ENCODE measurements around the gene WNT10A. TPM values are rescaled to one million over a fixed set of nuclear protein-coding genes. Genes with fewer than 3 reads are reported as not detected.

Gene WNT10A
- total and polyA plus RNA-seq, 9 of the 15 experiments (the other 6 are each of a cell fraction or from before 2014, with no cell fraction given) = not detected

DNA sequence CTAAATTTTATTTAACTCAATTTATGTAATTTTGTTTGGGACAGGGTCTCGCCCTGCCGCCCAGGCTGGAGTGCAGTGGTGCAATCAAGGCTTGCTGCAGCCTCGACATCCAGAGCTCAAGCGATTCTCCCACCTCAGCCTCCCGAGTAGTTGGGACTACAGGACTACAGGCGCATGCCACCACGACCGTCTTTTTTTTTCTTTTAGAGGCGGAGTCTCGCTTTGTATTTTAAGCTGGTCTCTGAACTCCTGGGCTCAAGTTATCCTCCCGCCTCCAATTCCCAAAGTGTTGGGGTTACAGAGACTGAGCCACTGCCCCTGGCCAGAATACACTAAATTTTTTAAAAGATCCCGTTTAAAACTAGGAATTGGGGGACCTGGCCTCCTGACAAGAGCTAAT is 18.5 kb downstream of the WNT10A start:
- Histone ChIP-seq H3K4me1 (replicated peaks in 1 of 2; ENCODE audit: control insufficient read depth in 2 of 2, insufficient read depth in 2 of 2, low read length in 2 of 2) (peaks cover 0 to 22% of the 10 kb centered on the region in 2 experiments; a peak in 2 of 5 replicates), H3K27ac (ENCODE audit: extremely low read depth, low read depth, low read length) (no peak overlapping the region), H3K9ac (ENCODE audit: insufficient read depth in 1 of 2, low read depth in 2 of 2, low read length in 2 of 2) (no peak overlapping the region), H3K9me1 (ENCODE audit: control insufficient read depth, insufficient read depth, low read length) (no peaks in the 10 kb centered on the region), H2AFZ (ENCODE audit: low read depth, low read length) (no peak overlapping the region), H3K4me2 (ENCODE audit: insufficient read depth, low read length) (no peak overlapping the region), H3K36me3 (ENCODE audit: control insufficient read depth, insufficient read depth, low read length) (no peaks in the 10 kb centered on the region), H4K20me1 (replicated peaks; ENCODE audit: control insufficient read depth, insufficient read depth, low read length) (no peaks in the 10 kb centered on the region), H3K27me3 (ENCODE audit: control insufficient read depth in 2 of 2, insufficient read depth in 2 of 2, low read length in 2 of 2) (peaks cover 2 to 16% of the 10 kb centered on the region in 2 experiments; a peak in 4 of 5 replicates), H3K9me3 (replicated peaks; ENCODE audit: control insufficient read depth, insufficient read depth, low read depth, low read length) (no peaks in the 10 kb centered on the region), H3K79me2 (ENCODE audit: control insufficient read depth, insufficient read depth, low read length) (no peaks in the 10 kb centered on the region), H3K4me3 (no peak overlapping the region)
- no peak for ATAC-seq
- in situ Hi-C loops (cut with MboI) = no loop called here
- POLR2A ChIA-PET = no interaction called here
- intact Hi-C loops (cut with micrococcal nuclease) = no loop called here
- CTCF ChIA-PET (ENCODE audit: low intra/inter-chr PET ratio) = interaction anchor here (1.9 kb wide), 1 partner anchor 47 kb away, joined by 10 read pairs; no protein-coding TSS in a partner anchor
- BruUV-seq (replicated peaks) = no TSS peak
- WGBS (ENCODE audit: insufficient coverage, low coverage, missing lambda C conversion rate) = 18% methylated on average over 11 of the region's 12 CpGs
- no peak for DNase-seq (ENCODE audit: extremely low read depth in 1 of 4, low spot score in 3 of 4)
- FAIRE-seq = no peak
- TF ChIP-seq MXI1 (IDR thresholded peaks at IDR 0.05; ENCODE audit: low read depth, low read length) (no peak), TCF7L2 (IDR thresholded peaks at IDR 0.05; ENCODE audit: low read depth, low read length) (no peak), PCBP1 (IDR thresholded peaks at IDR 0.05; ENCODE audit: low read depth, low read length, poor library complexity, severe bottlenecking) (no peak), GABPB1 (CRISPR knock-in tag; IDR thresholded peaks at IDR 0.05) (no peak), ZNF354B (CRISPR knock-in tag; IDR thresholded peaks at IDR 0.05) (no peak), SMARCA5 (IDR thresholded peaks at IDR 0.05) (no peak), ESRRB (CRISPR knock-in tag; IDR thresholded peaks at IDR 0.05; ENCODE audit: borderline replicate concordance) (no peak), BCL6 (CRISPR knock-in tag; IDR thresholded peaks at IDR 0.05) (no peak)
- TF ChIP-seq, protein P1, sequence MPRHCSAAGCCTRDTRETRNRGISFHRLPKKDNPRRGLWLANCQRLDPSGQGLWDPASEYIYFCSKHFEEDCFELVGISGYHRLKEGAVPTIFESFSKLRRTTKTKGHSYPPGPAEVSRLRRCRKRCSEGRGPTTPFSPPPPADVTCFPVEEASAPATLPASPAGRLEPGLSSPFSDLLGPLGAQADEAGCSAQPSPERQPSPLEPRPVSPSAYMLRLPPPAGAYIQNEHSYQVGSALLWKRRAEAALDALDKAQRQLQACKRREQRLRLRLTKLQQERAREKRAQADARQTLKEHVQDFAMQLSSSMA (CRISPR knock-in tag; IDR thresholded peaks at IDR 0.05) = no peak
- TF ChIP-seq, protein P2, sequence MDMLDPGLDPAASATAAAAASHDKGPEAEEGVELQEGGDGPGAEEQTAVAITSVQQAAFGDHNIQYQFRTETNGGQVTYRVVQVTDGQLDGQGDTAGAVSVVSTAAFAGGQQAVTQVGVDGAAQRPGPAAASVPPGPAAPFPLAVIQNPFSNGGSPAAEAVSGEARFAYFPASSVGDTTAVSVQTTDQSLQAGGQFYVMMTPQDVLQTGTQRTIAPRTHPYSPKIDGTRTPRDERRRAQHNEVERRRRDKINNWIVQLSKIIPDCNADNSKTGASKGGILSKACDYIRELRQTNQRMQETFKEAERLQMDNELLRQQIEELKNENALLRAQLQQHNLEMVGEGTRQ (CRISPR knock-in tag; IDR thresholded peaks at IDR 0.05) = no peak
- TF ChIP-seq, protein P3, sequence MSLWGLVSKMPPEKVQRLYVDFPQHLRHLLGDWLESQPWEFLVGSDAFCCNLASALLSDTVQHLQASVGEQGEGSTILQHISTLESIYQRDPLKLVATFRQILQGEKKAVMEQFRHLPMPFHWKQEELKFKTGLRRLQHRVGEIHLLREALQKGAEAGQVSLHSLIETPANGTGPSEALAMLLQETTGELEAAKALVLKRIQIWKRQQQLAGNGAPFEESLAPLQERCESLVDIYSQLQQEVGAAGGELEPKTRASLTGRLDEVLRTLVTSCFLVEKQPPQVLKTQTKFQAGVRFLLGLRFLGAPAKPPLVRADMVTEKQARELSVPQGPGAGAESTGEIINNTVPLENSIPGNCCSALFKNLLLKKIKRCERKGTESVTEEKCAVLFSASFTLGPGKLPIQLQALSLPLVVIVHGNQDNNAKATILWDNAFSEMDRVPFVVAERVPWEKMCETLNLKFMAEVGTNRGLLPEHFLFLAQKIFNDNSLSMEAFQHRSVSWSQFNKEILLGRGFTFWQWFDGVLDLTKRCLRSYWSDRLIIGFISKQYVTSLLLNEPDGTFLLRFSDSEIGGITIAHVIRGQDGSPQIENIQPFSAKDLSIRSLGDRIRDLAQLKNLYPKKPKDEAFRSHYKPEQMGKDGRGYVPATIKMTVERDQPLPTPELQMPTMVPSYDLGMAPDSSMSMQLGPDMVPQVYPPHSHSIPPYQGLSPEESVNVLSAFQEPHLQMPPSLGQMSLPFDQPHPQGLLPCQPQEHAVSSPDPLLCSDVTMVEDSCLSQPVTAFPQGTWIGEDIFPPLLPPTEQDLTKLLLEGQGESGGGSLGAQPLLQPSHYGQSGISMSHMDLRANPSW (CRISPR knock-in tag; IDR thresholded peaks at IDR 0.05) = no peak
- TF ChIP-seq, protein P4, sequence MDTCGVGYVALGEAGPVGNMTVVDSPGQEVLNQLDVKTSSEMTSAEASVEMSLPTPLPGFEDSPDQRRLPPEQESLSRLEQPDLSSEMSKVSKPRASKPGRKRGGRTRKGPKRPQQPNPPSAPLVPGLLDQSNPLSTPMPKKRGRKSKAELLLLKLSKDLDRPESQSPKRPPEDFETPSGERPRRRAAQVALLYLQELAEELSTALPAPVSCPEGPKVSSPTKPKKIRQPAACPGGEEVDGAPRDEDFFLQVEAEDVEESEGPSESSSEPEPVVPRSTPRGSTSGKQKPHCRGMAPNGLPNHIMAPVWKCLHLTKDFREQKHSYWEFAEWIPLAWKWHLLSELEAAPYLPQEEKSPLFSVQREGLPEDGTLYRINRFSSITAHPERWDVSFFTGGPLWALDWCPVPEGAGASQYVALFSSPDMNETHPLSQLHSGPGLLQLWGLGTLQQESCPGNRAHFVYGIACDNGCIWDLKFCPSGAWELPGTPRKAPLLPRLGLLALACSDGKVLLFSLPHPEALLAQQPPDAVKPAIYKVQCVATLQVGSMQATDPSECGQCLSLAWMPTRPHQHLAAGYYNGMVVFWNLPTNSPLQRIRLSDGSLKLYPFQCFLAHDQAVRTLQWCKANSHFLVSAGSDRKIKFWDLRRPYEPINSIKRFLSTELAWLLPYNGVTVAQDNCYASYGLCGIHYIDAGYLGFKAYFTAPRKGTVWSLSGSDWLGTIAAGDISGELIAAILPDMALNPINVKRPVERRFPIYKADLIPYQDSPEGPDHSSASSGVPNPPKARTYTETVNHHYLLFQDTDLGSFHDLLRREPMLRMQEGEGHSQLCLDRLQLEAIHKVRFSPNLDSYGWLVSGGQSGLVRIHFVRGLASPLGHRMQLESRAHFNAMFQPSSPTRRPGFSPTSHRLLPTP (IDR thresholded peaks at IDR 0.05; ENCODE audit: borderline replicate concordance, extremely low read depth, insufficient read length) = no peak

Data from K562 (cell line).